ENCODE results near the gene NEDD4L.

DNA sequence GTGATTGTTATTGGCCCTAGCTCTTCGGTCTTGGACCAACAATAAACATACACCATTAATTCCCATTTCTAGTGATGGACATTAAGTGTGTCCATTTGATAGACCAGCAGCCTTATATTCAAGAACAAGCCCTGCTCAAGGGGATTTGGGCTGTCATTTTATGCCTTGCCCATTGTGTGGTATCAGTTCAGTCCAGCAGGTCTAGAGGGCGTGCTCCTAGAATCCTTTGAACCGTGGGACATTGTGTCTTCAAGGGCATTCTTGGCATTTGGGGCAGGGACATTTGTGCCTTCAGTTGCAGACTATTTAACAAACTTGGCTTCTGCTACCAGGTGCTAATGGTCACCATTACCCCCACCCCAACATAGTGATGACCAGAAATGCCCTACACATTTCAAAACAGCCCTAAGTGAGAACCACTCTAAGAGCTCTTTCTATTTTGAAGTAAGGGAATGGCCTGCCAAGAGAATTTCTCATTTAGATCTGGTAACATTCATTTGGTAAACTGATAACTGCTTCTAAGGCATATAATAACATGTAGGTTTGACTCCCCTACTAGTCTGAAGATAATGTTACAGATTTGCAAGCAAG, 300.1 kb downstream of the NEDD4L start:
- TF ChIP-seq YY1 (IDR thresholded peaks at IDR 0.05; ENCODE audit: insufficient read depth, insufficient read length) (no peak), SUZ12 (IDR thresholded peaks at IDR 0.05; ENCODE audit: extremely low read depth, insufficient read depth, insufficient read length) (no peak), ZNF274 (IDR thresholded peaks at IDR 0.05; ENCODE audit: low read depth, low read length) (no peak)

Measured in NT2/D1 (cell line).